DOHH2 (cell line): ENCODE measurements around the gene FTO.

ENCODE experiments used
- H3F3A ChIP-seq: fragments of 200-600 bp; sonication (generic), shearing (Covaris generic); 2 replicates; pipeline ENCODE4 v1.6.0; 2016; ENCODE audit warnings: antibody characterized with exemption, mild to moderate bottlenecking; ENCODE audit not compliant: control insufficient read depth, insufficient read depth
- H3K27ac ChIP-seq: fragments of 200-600 bp; sonication (generic); 2 replicates; pipeline ENCODE4 v1.5.1; 2014; ENCODE audit warnings: low read depth, mild to moderate bottlenecking, low read length, moderate library complexity
- H3K27me3 ChIP-seq: fragments of 200-600 bp; sonication (generic); 2 replicates; pipeline ENCODE4 v1.6.1; 2014; ENCODE audit warnings: mild to moderate bottlenecking, low read length, mixed read lengths; ENCODE audit not compliant: control insufficient read depth
- H3K36me3 ChIP-seq: fragments of 200-600 bp; sonication (generic); 2 replicates; pipeline ENCODE4 v1.6.1; 2014; ENCODE audit warnings: mild to moderate bottlenecking, low read length, moderate library complexity, mixed read lengths; ENCODE audit not compliant: control insufficient read depth
- H3K4me1 ChIP-seq: fragments of 200-600 bp; sonication (generic); 2 replicates; pipeline ENCODE4 v1.6.1; 2014; ENCODE audit warnings: mild to moderate bottlenecking, low read length, mixed read lengths; ENCODE audit not compliant: control insufficient read depth
- H3K4me2 ChIP-seq: fragments of 200-600 bp; sonication (generic); 2 replicates; pipeline ENCODE4 v1.6.0; 2014; ENCODE audit warnings: mild to moderate bottlenecking, low read length, moderate library complexity
- H3K4me3 ChIP-seq: fragments of 200-600 bp; sonication (generic); 2 replicates; pipeline ENCODE4 v1.5.1; 2014; ENCODE audit warnings: mild to moderate bottlenecking, low read length, mixed read lengths
- H3K79me2 ChIP-seq: fragments of 200-600 bp; sonication (generic); 2 replicates; pipeline ENCODE4 v1.6.1; 2014; ENCODE audit warnings: mild to moderate bottlenecking, low read length, mixed read lengths; ENCODE audit not compliant: control insufficient read depth
- H3K9me2 ChIP-seq: fragments of 200-600 bp; sonication (generic); replicated peaks from 2 replicates; pipeline ENCODE4 v1.6.1; 2014; ENCODE audit warnings: mild to moderate bottlenecking, low read length, mixed read lengths; ENCODE audit not compliant: control insufficient read depth
- H3K9me3 ChIP-seq: fragments of 200-600 bp; sonication (generic); 2 replicates; pipeline ENCODE4 v1.6.1; 2014; ENCODE audit warnings: antibody characterized with exemption, low read length, mixed read lengths; ENCODE audit not compliant: control insufficient read depth, insufficient read depth
- H4K20me1 ChIP-seq: fragments of 200-600 bp; sonication (generic); 2 replicates; pipeline ENCODE4 v1.6.0; 2014; ENCODE audit warnings: low read depth, mild to moderate bottlenecking, antibody characterized with exemption, low read length, moderate library complexity; ENCODE audit not compliant: control insufficient read depth, insufficient read depth
- EZH2phosphoT487 ChIP-seq: fragments of 200-600 bp; sonication (generic); IDR thresholded peaks from 2 replicates; pipeline ENCODE4 v1.6.1; 2017; ENCODE audit warnings: borderline replicate concordance, mild to moderate bottlenecking, antibody characterized with exemption, low read length, moderate library complexity, mixed read lengths
- TF ChIP-seq, protein P1 (sequence below): fragments of 200-600 bp; sonication (generic); IDR thresholded peaks from one replicate; pipeline ENCODE4 v1.5.1; 2014; ENCODE audit warnings: antibody characterized with exemption, mild to moderate bottlenecking, low read depth, low read length; ENCODE audit not compliant: poor library complexity, severe bottlenecking

Gene FTO

DNA sequence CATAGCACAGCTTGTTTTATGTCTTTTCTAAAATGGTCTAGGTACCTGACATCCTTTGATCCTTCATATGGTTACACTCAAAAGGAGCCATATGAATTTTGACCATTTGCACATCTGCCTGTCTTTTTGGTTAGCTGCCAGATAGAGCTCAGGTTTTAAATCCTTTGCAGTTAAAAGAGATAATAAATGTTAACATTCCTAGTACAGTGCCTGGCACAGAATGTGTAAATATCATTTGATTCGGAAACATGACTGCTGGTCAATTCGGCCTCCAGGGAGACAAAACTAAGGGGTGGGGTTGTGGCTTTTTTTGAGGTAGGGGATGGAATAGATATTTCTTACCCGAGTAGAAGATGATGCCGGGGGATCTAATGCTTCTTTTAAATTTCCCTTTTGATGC lies 64.2 kb downstream of the FTO start:
- no peak overlapping the region for H3K4me2 ChIP-seq
- H3K27me3 ChIP-seq: no peaks in the 10 kb centered on the region
- no peaks in the 10 kb centered on the region for H3K9me3 ChIP-seq
- H3K4me3 ChIP-seq: no peak overlapping the region
- H3K79me2 ChIP-seq: peaks cover 27% of the 10 kb centered on the region
- H3F3A ChIP-seq: no peaks in the 10 kb centered on the region
- H3K36me3 ChIP-seq: no peaks in the 10 kb centered on the region
- no peak for TF ChIP-seq EZH2phosphoT487
- TF ChIP-seq, protein P1, sequence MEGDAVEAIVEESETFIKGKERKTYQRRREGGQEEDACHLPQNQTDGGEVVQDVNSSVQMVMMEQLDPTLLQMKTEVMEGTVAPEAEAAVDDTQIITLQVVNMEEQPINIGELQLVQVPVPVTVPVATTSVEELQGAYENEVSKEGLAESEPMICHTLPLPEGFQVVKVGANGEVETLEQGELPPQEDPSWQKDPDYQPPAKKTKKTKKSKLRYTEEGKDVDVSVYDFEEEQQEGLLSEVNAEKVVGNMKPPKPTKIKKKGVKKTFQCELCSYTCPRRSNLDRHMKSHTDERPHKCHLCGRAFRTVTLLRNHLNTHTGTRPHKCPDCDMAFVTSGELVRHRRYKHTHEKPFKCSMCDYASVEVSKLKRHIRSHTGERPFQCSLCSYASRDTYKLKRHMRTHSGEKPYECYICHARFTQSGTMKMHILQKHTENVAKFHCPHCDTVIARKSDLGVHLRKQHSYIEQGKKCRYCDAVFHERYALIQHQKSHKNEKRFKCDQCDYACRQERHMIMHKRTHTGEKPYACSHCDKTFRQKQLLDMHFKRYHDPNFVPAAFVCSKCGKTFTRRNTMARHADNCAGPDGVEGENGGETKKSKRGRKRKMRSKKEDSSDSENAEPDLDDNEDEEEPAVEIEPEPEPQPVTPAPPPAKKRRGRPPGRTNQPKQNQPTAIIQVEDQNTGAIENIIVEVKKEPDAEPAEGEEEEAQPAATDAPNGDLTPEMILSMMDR: no peak
- no peaks in the 10 kb centered on the region for H3K9me2 ChIP-seq
- no peak overlapping the region for H3K27ac ChIP-seq
- peaks cover 23% of the 10 kb centered on the region for H3K4me1 ChIP-seq
- H4K20me1 ChIP-seq: peaks cover 8% of the 10 kb centered on the region; the same call in 1 of the 2 replicates

DNA sequence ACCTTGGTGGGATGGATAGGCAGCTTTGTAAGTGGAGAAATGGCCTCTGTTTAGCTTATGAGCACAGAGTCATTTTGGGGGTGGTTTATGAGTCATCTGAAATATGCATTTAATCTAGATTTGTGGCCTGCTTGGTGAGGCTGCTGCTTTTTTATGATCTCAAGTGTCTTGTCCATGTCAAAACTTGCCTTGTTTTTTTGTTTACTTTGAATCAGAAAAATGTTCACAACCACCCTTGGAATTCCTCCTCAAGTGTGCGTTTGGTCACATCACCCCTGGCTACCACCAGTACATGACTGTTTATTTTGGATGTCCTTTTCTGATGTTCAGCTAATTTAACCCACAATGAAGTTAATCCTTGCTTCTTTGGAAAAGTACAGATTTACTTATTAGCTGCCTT lies 64.6 kb downstream of the FTO start:
- H3K9me2 ChIP-seq: no peaks in the 10 kb centered on the region
- no peaks in the 10 kb centered on the region for H3F3A ChIP-seq
- H4K20me1 ChIP-seq: peaks cover 8% of the 10 kb centered on the region; the same call in 1 of the 2 replicates
- no peak for TF ChIP-seq EZH2phosphoT487
- TF ChIP-seq, protein P1: no peak
- peaks cover 23% of the 10 kb centered on the region for H3K4me1 ChIP-seq
- H3K4me2 ChIP-seq: no peak overlapping the region
- H3K9me3 ChIP-seq: no peaks in the 10 kb centered on the region
- peaks cover 32% of the 10 kb centered on the region for H3K79me2 ChIP-seq
- no peak overlapping the region for H3K27ac ChIP-seq
- no peaks in the 10 kb centered on the region for H3K27me3 ChIP-seq
- no peaks in the 10 kb centered on the region for H3K36me3 ChIP-seq
- no peak overlapping the region for H3K4me3 ChIP-seq

DNA sequence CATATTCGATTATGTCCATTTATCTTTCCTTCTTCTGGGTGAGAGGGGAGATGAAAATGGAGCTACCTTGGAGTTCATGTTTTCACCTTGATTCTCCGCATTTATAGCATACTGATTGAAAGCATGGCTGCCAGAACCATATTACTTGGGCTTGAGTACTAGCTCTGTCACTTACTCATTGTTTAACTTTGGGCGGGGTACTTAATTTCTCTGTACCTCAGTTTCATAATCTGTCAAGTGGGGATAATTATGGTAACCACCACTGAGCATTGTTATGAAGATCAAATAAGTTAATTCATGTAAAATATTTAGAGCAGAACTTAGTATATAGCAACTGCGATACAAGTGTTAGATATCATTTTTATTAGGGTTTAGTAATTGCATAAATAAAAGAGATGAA lies 65.2 kb downstream of the FTO start:
- no peaks in the 10 kb centered on the region for H3K9me3 ChIP-seq
- no peaks in the 10 kb centered on the region for H3K36me3 ChIP-seq
- no peaks in the 10 kb centered on the region for H3K27me3 ChIP-seq
- no peak overlapping the region for H3K27ac ChIP-seq
- no peak overlapping the region for H3K4me3 ChIP-seq
- H3K4me2 ChIP-seq: no peak overlapping the region
- TF ChIP-seq EZH2phosphoT487: no peak
- TF ChIP-seq, protein P1: no peak
- H3F3A ChIP-seq: no peaks in the 10 kb centered on the region
- peaks cover 31% of the 10 kb centered on the region for H3K79me2 ChIP-seq
- H3K9me2 ChIP-seq: no peaks in the 10 kb centered on the region
- peaks cover 4% of the 10 kb centered on the region; the same call in 1 of the 2 replicates for H4K20me1 ChIP-seq
- peaks cover 23% of the 10 kb centered on the region for H3K4me1 ChIP-seq

DNA sequence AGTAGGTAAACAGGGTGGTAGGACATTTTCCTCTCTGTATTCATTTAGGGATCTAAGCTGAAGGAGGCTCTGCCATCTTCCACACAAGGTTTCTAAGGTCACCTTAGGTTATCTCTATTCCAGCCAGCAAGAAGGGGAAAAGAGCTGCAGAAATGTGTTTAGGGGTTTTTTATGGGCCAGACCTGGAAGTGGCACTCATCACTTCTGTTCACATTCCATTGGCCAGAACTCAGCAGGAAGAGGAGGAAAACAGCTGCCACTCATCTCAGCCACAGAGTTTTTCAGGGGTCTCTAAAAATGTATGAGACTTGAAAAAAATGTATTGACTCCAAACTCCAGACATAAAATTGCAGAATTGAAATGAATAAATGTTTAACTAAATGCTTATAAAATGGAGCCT lies 65.8 kb downstream of the FTO start:
- H4K20me1 ChIP-seq: peaks cover 4% of the 10 kb centered on the region; the same call in 1 of the 2 replicates
- H3F3A ChIP-seq: no peaks in the 10 kb centered on the region
- H3K27me3 ChIP-seq: no peaks in the 10 kb centered on the region
- H3K9me2 ChIP-seq: no peaks in the 10 kb centered on the region
- no peak overlapping the region for H3K4me3 ChIP-seq
- H3K9me3 ChIP-seq: no peaks in the 10 kb centered on the region
- peaks cover 37% of the 10 kb centered on the region for H3K79me2 ChIP-seq
- TF ChIP-seq, protein P1: no peak
- TF ChIP-seq EZH2phosphoT487: no peak
- H3K36me3 ChIP-seq: no peaks in the 10 kb centered on the region
- H3K4me1 ChIP-seq: peaks cover 27% of the 10 kb centered on the region
- H3K4me2 ChIP-seq: no peak overlapping the region
- H3K27ac ChIP-seq: no peak overlapping the region
